AML-193 (cell line): ENCODE measurements around the gene QPCTL.
"Not testable (repeated sequence)": the region's sequence is repeated elsewhere in the genome, so short reads cannot be mapped to it uniquely, and the experiment has no call there.

ENCODE experiments used
- DNase-seq, 2 experiments: peaks; one replicate each; lab custom pipeline; 2025; lab: John Stamatoyannopoulos, UW

The QPCTL gene

DNA sequence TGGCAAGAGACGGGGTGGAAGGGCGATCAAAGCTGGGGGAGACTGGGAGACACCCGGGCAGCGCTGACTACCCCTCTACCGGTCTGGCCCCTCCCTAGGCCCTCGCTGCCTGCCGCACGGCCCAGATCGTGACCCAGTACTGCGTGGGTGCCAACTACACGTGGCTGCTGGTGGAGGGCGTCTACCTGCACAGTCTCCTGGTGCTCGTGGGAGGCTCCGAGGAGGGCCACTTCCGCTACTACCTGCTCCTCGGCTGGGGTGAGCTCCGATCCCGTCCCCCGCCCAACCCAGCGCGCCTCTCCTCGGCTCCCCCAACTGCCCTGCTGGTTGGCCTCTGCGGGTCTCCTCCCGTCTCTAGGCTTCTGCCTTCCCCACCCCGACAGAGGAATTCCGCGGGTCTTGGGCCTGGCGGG is 15.6 kb upstream of the QPCTL start:
- no peak for DNase-seq

DNA sequence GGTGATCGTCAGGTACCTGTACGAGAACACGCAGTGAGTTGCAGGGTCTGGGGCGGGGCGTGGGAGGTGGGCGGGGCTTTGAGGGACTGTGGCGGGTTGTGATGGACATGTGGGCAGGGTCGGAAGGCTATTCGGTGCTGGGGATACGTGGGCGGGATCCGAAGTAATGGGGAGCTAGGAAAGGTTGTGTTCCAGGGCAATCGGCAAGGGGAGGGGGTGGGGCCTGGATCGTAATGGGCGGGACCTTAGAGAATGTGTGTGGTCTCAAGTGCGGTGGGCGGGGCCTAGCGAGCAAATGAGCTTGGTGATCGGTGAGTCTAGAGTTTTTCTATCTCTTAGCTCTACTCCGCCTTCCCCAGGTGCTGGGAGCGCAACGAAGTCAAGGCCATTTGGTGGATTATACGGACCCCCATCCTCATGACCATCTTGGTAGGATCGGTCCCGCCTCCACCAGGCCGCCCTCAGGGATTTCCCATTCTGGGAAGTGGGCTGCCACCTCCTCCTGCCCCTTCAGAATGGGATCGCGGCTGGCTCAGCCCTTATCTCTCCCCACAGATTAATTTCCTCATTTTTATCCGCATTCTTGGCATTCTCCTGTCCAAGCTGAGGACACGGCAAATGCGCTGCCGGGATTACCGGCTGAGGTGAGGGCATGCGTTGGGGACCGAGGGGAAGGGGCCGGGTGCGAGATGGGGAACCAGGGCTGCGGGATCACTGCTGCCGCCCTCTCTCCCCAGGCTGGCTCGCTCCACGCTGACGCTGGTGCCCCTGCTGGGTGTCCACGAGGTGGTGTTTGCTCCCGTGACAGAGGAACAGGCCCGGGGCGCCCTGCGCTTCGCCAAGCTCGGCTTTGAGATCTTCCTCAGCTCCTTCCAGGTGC is 14.9 kb upstream of the QPCTL start:
- no peak for DNase-seq

DNA sequence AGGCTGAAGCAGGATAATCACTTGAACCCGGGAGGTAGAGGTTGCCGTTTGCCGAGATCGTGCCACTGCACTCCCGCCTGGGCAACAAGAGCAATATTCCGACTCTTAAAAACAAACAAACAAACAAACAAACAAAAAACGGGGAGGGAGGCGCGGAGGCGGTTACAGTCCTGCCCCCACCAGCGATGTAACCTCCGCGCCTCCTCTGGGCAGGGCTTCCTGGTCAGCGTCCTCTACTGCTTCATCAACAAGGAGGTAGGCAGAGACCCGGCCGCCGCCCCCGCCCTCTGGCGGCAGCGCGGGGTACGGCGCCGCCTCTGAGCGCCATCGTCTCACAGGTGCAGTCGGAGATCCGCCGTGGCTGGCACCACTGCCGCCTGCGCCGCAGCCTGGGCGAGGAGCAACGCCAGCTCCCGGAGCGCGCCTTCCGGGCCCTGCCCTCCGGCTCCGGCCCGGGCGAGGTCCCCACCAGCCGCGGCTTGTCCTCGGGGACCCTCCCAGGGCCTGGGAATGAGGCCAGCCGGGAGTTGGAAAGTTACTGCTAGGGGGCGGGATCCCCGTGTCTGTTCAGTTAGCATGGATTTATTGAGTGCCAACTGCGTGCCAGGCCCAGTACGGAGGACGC is 11.0 kb upstream of the QPCTL start:
- DNase-seq: peak; percentile 75 to 85

DNA sequence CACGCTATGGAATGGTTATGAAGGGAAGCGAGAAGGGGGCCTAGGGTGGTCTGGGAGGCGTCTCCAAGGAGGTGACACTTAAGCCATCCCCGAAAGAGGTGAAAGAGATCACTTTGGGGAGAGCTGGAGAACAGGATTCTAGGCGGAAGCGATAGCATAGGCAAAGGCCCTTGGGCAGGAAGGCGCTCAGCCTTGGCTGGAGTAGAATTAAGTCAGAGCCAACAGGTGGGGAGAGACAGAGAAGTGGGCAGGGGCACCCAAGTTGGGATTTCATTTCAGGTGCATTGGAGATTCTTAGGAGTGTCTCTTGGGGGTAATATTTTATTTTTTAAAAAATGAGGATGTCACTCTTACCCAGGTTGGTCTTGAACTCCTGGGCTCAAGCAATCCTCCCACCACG is 10.3 kb upstream of the QPCTL start:
- DNase-seq: no peak

DNA sequence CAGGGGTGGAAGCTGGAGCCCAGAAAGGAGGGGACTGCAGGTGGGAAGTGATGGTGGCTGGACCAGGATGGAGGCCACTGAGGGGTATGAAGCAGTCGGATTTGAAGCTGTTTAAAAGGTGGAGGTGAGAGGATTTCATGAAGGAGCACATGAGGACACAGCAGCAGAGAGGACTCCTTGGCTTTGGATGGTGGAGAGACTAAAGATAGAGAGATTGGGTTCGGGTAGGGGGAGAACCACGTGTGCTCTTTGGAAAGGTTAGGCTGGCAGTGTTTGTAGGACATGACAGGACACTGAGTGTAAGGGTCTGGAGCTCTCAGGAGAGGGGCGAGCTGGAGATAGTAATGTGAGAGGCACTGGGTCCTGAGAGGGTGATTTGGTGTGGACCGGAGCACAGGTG is 9.6 kb upstream of the QPCTL start:
- DNase-seq: no peak

DNA sequence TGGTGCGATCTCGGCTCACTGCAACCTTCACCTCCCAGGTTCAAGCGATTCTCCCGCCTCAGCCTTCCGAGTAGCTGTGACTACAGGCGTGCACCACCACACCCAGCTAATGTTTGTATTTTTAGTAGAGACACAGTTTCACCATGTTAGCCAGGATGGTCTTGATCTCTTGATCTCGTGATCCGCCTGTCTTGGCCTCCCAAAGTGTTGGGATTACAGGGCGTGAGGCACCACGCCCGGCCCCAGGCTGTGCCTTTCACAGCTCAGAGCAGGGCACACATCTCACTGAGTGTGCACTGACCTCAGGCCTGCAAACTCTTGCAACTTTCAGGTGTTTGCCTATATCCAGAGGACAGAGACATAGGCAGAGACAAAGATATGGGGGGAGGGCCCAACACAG is 7.4 kb upstream of the QPCTL start:
- DNase-seq: not testable (repeated sequence)

DNA sequence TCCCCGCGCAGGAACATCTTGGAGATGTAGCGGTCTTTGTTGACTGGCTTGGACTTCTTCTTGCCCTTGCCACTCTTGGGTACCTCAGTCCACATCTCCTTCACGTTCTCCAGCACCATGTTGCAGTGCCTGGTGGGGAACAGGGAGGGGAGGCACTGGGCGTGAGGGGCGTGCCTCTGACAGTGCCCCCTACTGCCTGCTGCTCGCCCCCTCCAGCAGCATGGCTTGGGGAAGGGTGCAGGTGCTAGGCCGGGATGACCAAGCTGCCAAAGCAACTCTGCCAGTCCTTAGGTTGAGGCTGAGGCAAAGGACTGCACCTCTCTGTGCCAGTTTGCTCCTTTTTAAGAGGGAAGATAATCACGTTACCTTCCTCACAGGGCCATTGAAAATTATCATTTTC is 4.9 kb upstream of the QPCTL start:
- no peak for DNase-seq

DNA sequence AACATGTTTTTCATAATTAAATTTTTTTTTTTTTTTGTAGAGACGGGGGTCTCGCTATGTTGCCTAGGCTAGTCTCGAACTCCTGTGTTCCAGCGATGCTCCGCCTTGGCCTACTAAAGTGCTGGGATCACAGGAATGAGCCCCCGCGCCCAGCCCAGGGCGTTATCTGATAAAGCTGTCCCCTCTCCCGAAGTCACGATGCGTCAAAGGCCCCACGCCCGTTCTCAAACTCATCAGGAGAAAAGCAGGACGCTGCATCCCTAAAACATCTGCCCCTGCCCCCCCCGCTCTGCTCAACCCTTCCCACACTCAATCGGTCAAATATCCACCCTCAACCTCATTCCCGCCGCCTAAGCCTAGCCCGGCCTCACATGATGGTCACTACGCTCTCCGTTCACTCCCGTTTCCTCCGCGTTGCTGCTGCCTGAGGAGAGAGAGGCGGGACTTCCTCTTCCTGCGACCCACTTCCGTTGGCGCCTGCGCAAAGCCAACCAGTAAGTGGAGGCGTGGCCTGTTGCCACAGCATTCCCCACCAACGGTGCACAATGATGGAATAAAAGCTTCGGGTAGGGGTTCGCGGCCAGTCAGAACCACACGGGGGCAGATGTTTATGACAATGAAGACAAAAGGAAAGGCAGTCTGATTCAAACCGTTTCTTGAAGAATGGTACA is 815 bp upstream of the QPCTL start, which contains the start of gene SNRPD2:
Gene SNRPD2 (minus strand): TSS at position 438 of the 671 bp plus-strand sequence. CDS start 65 bp downstream, at position 373.
- DNase-seq: peak; percentile 88 to 90

DNA sequence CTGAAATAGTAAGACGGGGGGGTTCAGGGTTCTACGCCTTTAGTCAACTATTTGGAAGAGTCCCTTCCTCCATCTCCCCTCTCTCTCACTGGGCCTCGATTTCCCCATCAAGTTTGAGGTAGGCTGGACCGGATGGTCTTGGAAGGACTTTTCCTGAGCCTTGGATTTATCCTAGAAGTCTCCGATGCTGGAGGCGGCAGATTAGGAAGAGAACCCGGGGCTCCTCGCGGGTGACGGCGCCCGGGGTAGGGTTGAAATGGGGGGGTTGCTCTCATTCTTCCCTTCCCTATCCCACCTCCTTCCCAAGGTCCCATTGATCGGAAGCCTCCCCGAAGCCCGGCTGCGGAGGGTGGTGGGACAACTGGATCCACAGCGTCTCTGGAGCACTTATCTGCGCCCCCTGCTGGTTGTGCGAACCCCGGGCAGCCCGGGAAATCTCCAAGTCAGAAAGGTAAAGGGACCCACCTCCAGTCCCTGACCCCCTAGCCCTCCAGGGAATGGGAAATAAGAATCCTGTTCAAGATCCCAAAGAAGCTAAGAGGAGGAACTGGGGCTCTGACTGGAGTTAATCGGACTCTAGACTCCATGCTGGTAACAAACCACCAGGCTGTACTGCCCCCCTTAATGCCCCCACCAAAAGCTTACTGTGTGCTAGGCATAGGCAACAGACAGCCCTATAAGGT is 781 bp downstream of the QPCTL start:
- peak; percentile 39 to 45 for DNase-seq

DNA sequence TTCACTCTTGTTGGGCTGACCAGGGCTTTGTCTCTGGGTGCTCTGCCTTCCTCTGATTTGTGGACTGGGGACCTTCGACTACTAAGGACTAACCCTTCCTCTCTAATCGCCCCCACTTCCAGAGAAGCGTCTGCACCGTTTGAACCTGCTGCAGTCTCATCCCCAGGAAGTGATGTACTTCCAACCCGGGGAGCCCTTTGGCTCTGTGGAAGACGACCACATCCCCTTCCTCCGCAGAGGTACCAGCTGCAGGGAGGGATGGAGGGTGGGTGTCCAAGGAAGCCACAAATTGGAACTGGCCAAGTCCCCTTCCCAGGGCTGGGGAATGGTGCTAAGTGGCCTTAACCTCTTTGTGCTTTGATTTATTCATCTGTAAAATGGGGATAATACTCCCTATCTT is 9.2 kb downstream of the QPCTL start:
- no peak for DNase-seq

DNA sequence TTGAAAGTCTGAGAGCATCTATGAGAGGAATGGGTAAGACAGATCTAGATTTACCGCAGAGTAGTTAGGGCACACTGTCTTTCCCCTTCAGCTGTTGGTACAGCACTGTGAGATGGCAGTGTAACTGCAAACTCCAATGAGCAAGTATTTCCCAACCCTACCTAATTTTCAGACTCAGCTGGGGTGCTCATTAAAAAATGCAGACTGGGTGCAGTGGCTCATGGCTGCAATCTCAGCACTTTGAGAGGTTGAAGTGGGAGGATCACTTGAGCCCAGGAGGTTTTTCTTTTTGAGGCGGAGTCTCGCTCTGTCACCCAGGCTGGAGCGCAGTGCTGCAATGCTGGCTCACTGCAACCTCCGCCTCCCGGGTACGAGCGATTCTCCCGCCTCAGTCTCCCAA is 12.6 kb downstream of the QPCTL start:
- DNase-seq: no peak

DNA sequence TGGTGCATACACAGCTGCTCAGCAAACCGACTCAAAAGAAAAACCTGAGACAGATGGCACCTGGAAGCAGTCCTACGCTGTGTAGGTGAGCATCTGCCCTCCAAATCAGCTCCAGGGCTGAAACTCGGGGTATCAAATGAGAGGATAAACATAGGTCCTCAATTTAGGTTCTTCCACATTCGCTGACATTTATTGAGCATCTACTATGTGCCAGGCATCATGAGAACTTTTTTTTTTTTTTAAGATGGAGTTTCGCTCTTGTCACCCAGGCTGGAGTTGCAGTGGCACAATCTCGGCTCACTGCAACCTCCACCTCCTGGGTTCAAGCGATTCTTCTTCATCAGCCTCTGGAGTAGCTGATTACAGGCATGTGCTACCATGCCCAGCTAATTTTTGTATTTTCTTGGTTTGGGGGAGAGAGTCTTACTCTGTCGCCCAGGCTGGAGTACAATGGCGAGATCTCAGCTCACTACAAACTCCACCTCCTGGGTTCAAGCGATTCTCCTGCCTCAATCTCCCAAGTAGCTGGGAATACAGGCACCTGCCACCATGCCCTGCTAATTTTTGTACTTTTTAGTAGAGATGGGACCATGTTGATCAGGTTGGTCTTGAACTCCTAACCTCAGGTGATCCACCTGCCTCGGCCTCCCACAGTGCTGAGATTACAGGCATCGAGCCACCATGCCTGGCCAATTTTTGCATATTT is 13.4 kb downstream of the QPCTL start:
- DNase-seq: no peak

DNA sequence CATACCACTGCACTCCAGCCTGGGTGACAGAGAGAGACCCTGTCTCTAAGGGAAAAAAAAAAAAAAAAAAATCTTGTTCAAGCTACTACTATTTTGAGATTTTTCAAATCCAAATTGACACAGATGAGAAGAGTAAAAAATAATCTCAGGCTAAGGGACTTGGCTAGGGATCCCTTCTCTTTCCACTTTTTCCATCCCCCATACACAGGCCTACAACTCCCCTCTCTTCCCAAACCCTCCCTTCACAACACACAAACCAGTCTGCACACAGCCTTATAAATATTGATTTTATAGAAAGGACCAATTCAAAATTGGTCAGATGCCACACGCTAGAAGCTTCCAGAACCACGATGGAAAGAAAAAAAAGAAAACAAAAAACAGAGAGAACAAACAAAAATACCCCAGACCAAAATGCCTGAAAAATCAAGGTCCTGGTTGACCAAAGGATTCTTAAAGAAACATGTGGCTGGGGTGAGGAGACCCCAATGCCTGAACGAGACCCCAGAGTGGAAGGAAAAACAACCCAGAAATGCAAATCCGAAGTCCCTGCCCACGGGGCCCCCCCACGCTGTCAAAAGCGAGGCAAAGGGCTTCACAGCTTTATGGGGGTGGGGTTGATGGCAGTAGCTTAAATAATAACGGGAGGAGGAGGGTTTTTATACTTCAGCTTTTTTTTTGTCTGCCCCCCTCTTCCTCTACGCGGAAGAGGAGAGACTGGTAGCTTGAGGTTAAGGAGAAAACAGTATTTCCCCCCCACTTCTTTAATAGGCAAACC is 18.1 kb downstream of the QPCTL start:
- no peak for DNase-seq

DNA sequence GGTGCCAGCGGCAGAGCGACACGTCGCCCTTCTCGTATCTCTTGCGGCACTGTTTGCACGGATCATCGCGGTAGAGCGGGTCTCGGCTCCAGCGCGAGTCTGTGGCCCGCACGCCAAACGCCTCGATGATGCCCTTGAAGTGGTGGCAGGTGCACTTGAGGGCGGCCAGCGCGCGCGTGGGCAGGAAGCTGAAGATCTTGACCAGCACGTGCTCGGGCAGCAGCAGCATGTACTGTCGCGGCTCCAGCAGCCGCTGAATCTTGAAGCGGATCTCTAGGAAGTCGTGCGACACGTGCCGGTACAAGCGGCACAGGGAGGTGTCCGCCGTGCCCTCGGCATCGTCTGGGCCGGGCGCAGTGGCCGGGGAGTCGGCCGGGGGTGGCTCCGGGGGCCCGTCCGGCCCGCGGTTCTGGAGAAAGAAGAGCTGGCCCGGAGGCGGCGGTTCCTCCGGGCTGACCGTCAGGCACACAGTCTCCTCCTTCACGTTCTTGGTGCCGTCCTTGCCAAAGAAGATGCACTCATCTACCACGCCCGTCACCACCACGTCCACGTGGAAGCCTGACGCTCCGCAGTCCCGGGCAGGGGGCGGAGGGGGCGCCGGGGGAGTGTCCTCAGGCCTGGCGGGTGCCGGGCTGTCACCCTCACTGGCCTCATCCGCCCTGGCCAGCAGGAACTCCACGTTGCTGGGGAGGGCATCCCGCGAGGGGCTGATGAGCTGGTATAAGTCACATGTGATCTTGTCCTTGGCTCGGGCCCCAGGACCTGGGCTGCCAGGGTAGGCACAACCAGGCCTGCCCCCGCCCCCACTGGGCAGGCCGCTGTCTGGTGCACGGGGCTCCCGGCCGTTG is 19.6 kb downstream of the QPCTL start:
- no peak for DNase-seq

DNA sequence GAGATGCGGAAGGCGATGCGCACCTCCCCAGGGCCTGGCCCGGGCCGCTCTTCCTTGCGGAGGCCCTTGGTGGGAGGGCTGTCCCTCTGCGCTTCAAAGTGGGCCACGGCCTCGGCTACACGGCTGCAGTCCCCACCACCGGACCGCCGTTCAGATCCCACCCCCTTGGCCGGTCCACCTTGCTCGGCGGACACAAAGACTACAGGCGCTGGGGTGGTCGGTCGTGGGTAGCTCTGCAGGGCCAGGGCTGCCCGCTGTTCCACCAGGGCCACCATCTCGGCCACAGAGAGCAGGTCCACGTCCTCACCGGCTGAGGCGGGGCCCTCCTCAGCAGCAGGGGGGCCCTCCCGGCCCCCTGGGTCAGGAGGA is 20.2 kb downstream of the QPCTL start:
- DNase-seq: no peak

DNA sequence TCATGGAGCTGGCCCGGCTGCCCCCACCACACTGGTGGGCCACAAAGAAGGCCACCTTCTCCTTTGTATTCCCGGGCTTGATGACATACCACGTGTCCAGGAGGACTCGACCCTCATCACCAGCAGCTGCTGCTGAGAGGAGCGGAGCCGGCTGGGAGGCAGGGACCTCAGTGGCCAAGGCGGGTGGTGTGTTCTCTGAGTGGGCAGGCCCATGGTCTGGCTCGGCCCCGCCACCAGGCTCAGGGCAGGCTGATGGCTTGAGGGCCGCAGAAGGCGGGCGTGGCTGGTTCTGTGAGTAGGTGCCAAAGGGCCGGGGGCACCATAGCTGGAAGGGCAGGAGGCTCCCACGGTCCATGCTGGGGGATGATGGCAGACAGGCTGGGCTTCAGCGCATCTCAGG is 20.7 kb downstream of the QPCTL start:
- DNase-seq: no peak

DNA sequence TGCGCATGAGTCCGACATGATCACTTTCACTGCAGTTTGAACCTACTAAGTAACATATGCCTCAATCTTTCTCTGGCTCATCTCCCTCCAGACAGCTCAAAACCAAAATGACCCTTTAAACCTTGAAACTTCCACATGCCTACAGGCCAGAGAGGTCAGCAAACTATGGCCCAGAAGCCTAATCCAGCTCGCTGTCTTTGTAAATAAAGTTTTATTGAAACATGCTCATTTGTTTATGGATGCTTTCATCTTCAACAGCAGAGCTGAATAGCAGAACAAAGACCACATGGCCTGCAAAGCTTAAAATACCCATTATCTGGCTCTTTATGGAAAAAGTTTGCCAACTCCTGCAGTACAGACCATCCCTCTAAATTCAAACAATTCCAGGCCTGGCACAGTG is 22.7 kb downstream of the QPCTL start:
- no peak for DNase-seq

DNA sequence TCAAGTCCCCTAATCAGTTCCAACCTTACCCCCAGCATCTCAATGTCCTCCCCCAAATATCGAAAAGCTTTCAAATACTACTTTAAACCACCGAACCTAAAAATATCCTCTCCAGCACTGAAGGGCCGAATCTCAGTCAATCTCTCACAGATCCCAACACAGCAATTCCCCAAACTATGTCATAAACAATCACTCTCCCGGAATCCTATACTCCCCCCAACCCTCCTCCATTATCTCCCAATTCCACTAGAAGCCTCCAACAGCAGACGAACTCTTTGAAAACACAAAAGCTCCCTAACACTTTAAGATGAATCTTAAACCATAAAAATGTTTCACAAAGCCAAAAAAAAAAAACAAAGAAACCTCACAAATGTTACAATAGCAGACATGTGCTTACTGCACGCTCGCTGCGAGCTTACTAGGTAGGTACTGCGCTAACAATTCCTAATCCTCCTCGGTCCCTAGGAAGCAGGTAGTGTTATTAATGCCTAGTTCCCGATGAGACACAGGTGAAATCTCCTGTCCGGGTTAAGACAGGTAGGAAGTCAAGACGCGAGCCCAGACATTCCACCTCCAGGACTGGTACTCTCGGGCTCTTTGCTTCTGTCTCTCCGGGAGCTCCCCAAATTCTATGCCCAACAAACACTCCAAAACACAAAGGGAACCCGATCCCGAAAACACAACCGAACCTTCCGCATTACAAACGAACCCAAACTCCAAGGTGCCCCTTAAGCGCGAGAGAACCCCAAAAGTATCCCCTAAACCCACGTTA is 24.1 kb downstream of the QPCTL start:
- peak in 1 of 2 experiments; percentile 36 for DNase-seq
